ENCODE measurements around the gene LEMD1. TPM values are rescaled to one million over a fixed set of nuclear protein-coding genes. Genes with fewer than 3 reads are reported as not detected.

LEMD1 gene
- total RNA-seq, 4 donors from 2014 or later, result not detected

DNA sequence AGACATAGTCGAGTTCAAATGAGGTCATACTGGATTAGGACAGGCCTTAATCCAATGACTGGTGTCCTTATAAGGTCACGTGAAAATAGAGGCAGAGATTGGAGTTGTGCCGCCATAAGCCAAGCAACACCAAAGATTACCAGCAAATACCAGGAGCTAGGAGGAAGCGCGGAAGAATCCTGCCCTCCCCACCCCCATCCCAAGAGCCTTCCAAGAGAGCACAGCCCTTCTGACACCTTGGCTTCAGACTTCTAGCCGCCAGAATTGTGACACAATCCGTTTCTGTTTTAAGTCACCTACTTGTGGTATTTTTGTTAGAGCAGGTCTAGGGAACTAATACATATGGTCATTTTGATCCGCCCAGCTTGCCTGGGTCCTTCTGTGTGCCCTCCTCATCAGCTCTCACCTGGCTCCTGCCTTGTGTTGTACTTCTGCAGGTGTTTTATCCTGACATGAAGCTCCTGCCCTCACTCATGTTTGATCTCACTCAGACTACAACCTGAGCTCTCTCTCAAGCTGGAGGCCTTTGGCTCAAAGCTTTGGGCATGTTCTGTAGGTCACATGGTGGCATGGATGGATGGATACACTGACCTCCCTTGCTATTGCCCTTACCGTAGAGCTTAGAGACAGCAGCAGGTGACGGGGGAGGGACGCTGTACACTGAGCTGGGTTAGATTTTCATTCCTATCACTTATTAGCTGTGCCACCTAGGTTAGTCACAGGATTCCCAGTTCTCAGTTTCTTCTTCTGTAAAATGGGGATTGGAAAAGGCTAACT lies 89.7 kb downstream of the LEMD1 start:
- no peak for DNase-seq (ENCODE audit: extremely low spot score)
- Histone ChIP-seq H3K36me3 (no peaks in the 10 kb centered on the region), H3K27me3 (peaks cover 0 to 14% (median 0%) of the 10 kb centered on the region in 4 donors), H3K27ac (replicated peaks in 1 of 4) (no peak overlapping the region), H3K9me3 (no peaks in the 10 kb centered on the region), H3K4me3 (no peak overlapping the region), H3K4me1 (no peaks in the 10 kb centered on the region)
- 90% methylated on average over 11 of the region's 11 CpGs for WGBS
- intact Hi-C loops (cut with DNase I), result no loop called here
- TF ChIP-seq POLR2A (IDR thresholded peaks at IDR 0.05; ENCODE audit: low read depth), result no peak
- no peak for TF ChIP-seq POLR2AphosphoS5 (IDR thresholded peaks at IDR 0.05)
- TF ChIP-seq, protein P1, sequence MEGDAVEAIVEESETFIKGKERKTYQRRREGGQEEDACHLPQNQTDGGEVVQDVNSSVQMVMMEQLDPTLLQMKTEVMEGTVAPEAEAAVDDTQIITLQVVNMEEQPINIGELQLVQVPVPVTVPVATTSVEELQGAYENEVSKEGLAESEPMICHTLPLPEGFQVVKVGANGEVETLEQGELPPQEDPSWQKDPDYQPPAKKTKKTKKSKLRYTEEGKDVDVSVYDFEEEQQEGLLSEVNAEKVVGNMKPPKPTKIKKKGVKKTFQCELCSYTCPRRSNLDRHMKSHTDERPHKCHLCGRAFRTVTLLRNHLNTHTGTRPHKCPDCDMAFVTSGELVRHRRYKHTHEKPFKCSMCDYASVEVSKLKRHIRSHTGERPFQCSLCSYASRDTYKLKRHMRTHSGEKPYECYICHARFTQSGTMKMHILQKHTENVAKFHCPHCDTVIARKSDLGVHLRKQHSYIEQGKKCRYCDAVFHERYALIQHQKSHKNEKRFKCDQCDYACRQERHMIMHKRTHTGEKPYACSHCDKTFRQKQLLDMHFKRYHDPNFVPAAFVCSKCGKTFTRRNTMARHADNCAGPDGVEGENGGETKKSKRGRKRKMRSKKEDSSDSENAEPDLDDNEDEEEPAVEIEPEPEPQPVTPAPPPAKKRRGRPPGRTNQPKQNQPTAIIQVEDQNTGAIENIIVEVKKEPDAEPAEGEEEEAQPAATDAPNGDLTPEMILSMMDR (IDR thresholded peaks at IDR 0.05), result no peak
- no peak for TF ChIP-seq EP300 (IDR thresholded peaks at IDR 0.05)

Small RNA genes lying within 50 kb of the gene (small RNA-seq; reads per million reads assigned to genes)
- 0 reads per million in 3 donors for gene MIR135B
- gene SNRPGP10, result 0 reads per million in 3 donors

Other genes with a start within 250 kb of the LEMD1 start
- gene DSTYK, start 210.4 kb downstream of the LEMD1 start, total RNA-seq, result 10 to 100 TPM; 12.0 to 16.1 (median 13.9) TPM
- 1 to 10 TPM; 4.1 to 8.2 (median 5.9) TPM for gene TMCC2, start 194.1 kb downstream of the LEMD1 start, total RNA-seq
- gene NUAK2, start 100.3 kb downstream of the LEMD1 start, total RNA-seq, result under 1 TPM; 0.42 to 0.86 (median 0.74) TPM
- gene KLHDC8A, start 65.1 kb downstream of the LEMD1 start, total RNA-seq, result 1 to 10 TPM in 2 of 4 donors, under 1 TPM in 2; 0.32 to 2.0 (median 1.2) TPM
- gene BLACAT1, start 34.0 kb upstream of the LEMD1 start, total RNA-seq, result not detected
- 10 to 100 TPM in 2 of 4 donors, 1 to 10 TPM in 2; 4.8 to 12.9 (median 9.9) TPM for gene CDK18, start 82.6 kb upstream of the LEMD1 start, total RNA-seq
- gene ELK4, start 210.0 kb upstream of the LEMD1 start, total RNA-seq, result 10 to 100 TPM; 18.7 to 23.2 (median 20.5) TPM